GM23338 (cell line): ENCODE data around the gene TMCO1. TPM values are rescaled to one million over a fixed set of nuclear protein-coding genes. Genes with fewer than 3 reads are reported as not detected.

Experiments
- ATAC-seq: fragments of 200-7000 bp; cut with Tn5 transposase; 3 replicates; pipeline ENCODE4 v1.9.1; 2020
- DNase-seq: peaks from one replicate; pipeline ENCODE4 v3.0.0-alpha.2; 2015; ENCODE audit warnings: low spot score
- H2AFZ ChIP-seq: fragments of 200-600 bp; sonication (generic); 2 replicates; pipeline ENCODE4 v1.8.0; 2016; ENCODE audit warnings: antibody characterized with exemption, mild to moderate bottlenecking, moderate library complexity
- H3F3A ChIP-seq: fragments of 200-600 bp; sonication (generic); replicated peaks from 2 replicates; pipeline ENCODE4 v1.8.0; 2017; ENCODE audit warnings: antibody characterized with exemption, mixed run types, low read depth
- H3K27ac ChIP-seq: fragments of 200-600 bp; sonication (generic); 2 replicates; pipeline ENCODE4 v1.6.1; 2016; ENCODE audit warnings: low read depth
- H3K27me3 ChIP-seq: fragments of 200-600 bp; sonication (generic); 2 replicates; pipeline ENCODE4 v1.8.0; 2016; ENCODE audit warnings: mild to moderate bottlenecking, mixed run types, moderate library complexity; ENCODE audit not compliant: insufficient read depth
- H3K36me3 ChIP-seq: fragments of 200-600 bp; sonication (generic); 2 replicates; pipeline ENCODE4 v1.8.0; 2016; ENCODE audit warnings: mild to moderate bottlenecking; ENCODE audit not compliant: insufficient read depth
- H3K4me1 ChIP-seq: fragments of 200-600 bp; sonication (generic); 2 replicates; pipeline ENCODE4 v1.8.0; 2016; ENCODE audit warnings: mild to moderate bottlenecking, moderate library complexity; ENCODE audit not compliant: insufficient read depth
- H3K4me2 ChIP-seq: fragments of 200-600 bp; sonication (generic); 2 replicates; pipeline ENCODE4 v1.7.1; 2017; ENCODE audit warnings: mixed run types
- H3K4me3 ChIP-seq: fragments of 200-600 bp; sonication (generic); 2 replicates; pipeline ENCODE4 v1.6.1; 2016; ENCODE audit warnings: mixed run types
- H3K79me2 ChIP-seq: fragments of 200-600 bp; sonication (generic); replicated peaks from 2 replicates; pipeline ENCODE4 v1.8.0; 2017; ENCODE audit warnings: mild to moderate bottlenecking; ENCODE audit not compliant: insufficient read depth
- H3K9me2 ChIP-seq: fragments of 200-600 bp; sonication (generic); 2 replicates; pipeline ENCODE4 v1.8.0; 2017; ENCODE audit not compliant: insufficient read depth
- H4K20me1 ChIP-seq: fragments of 200-600 bp; sonication (generic); replicated peaks from 2 replicates; pipeline ENCODE4 v1.8.0; 2017; ENCODE audit warnings: mild to moderate bottlenecking; ENCODE audit not compliant: insufficient read depth
- H3K27ac Mint-ChIP-seq: 2 replicates; pipeline ENCODE4 v1.8.0; 2020; ENCODE audit warnings: inconsistent platforms, mild to moderate bottlenecking, moderate library complexity, mixed read lengths
- H3K27me3 Mint-ChIP-seq: 3 replicates; pipeline ENCODE4 v1.8.0; 2022; ENCODE audit warnings: low read depth, mild to moderate bottlenecking, moderate library complexity, mixed read lengths, inconsistent platforms; ENCODE audit not compliant: insufficient read depth, poor library complexity
- H3K36me3 Mint-ChIP-seq: 3 replicates; pipeline ENCODE4 v1.8.0; 2021; ENCODE audit warnings: low read depth, mild to moderate bottlenecking, inconsistent platforms, moderate library complexity, mixed read lengths
- H3K4me1 Mint-ChIP-seq: 3 replicates; pipeline ENCODE4 v1.8.0; 2020; ENCODE audit warnings: mild to moderate bottlenecking, inconsistent platforms, mixed read lengths
- H3K4me3 Mint-ChIP-seq: 3 replicates; pipeline ENCODE4 v1.8.0; 2021; ENCODE audit warnings: moderate library complexity, mild to moderate bottlenecking, inconsistent platforms, mixed read lengths
- H3K9me3 Mint-ChIP-seq: 3 replicates; pipeline ENCODE4 v1.8.0; 2020; ENCODE audit warnings: moderate library complexity, mild to moderate bottlenecking, inconsistent platforms, mixed read lengths
- CREB1 ChIP-seq: fragments of 250-450 bp; sonication (Bioruptor Pico); IDR thresholded peaks from 2 replicates; pipeline ENCODE4 v1.5.0; 2020; ENCODE audit warnings: low read depth, mild to moderate bottlenecking, moderate library complexity
- EZH2 ChIP-seq: fragments of 200-600 bp; sonication (generic); IDR thresholded peaks from one replicate; pipeline ENCODE4 v1.8.0; 2017; ENCODE audit warnings: antibody characterized with exemption, mild to moderate bottlenecking, low read depth; ENCODE audit not compliant: unreplicated experiment
- EZH2phosphoT487 ChIP-seq: fragments of 200-600 bp; sonication (generic); IDR thresholded peaks from one replicate; pipeline ENCODE4 v1.8.1; 2018; ENCODE audit warnings: antibody characterized with exemption; ENCODE audit not compliant: unreplicated experiment
- JUNB ChIP-seq: IDR thresholded peaks from one replicate; pipeline ENCODE4 v1.6.1; 2016; ENCODE audit warnings: antibody characterized with exemption; ENCODE audit not compliant: unreplicated experiment
- NANOG ChIP-seq: IDR thresholded peaks from 2 replicates; pipeline ENCODE4 v1.6.1; 2016; ENCODE audit warnings: antibody characterized with exemption, borderline replicate concordance
- POLR2AphosphoS5 ChIP-seq: IDR thresholded peaks from 2 replicates; pipeline ENCODE4 v1.6.1; 2016; ENCODE audit warnings: antibody characterized with exemption, low read depth
- STAT1 ChIP-seq: IDR thresholded peaks from one replicate; pipeline ENCODE4 v1.6.1; 2016; ENCODE audit warnings: antibody characterized with exemption; ENCODE audit not compliant: unreplicated experiment
- ZNF114 ChIP-seq: fragments of 250-450 bp; sonication (Bioruptor Pico); IDR thresholded peaks from 2 replicates; pipeline ENCODE4 v1.5.0; 2020; ENCODE audit warnings: mild to moderate bottlenecking, moderate library complexity
- ZNF331 ChIP-seq: fragments of 250-450 bp; sonication (Bioruptor Pico); IDR thresholded peaks from 2 replicates; pipeline ENCODE4 v1.5.0; 2020; ENCODE audit warnings: low read depth, mild to moderate bottlenecking, moderate library complexity
- polyA plus RNA-seq: library from polyadenylated mRNA; unstranded; fragments of >200 nt; fragmentation: Nextera tagmentation; extraction: Ambion mirVana; gene quantifications from 2 replicates; pipeline ENCODE4 v1.2.1, GENCODE V29; 2016
- total RNA-seq: library from RNA; depleted of rRNA; stranded (reverse); fragments of >200 nt; shearing (Covaris generic); gene quantifications from 2 replicates; pipeline ENCODE4 v1.2.3, GENCODE V29; 2014
- TF ChIP-seq, protein P1 (sequence below), 2 experiments: fragments of 200-600 bp in 1 of 2; sonication (generic) in 1 of 2; conservative IDR thresholded peaks; 2 replicates each; pipeline versions ENCODE4 v1.5.1 to v1.6.1; 2016 to 2017; ENCODE audit warnings: antibody characterized with exemption in 2 of 2, low read depth in 2 of 2, mild to moderate bottlenecking in 2 of 2, moderate library complexity in 1 of 2
- TF ChIP-seq, protein P2 (sequence below): fragments of 250-450 bp; sonication (Bioruptor Pico); IDR thresholded peaks from 2 replicates; pipeline ENCODE4 v1.5.0; 2020; ENCODE audit warnings: mild to moderate bottlenecking, moderate library complexity
- TF ChIP-seq, protein P3 (sequence below): IDR thresholded peaks from one replicate; pipeline ENCODE4 v1.6.1; 2018; ENCODE audit warnings: antibody characterized with exemption; ENCODE audit not compliant: unreplicated experiment
- TF ChIP-seq, protein P4 (sequence below): IDR thresholded peaks from 2 replicates; pipeline ENCODE4 v1.6.1; 2016; ENCODE audit warnings: antibody characterized with exemption

The TMCO1 gene
- total and polyA plus RNA-seq, 2 experiments from 2014 or later, result 38.3 to 116 TPM

DNA sequence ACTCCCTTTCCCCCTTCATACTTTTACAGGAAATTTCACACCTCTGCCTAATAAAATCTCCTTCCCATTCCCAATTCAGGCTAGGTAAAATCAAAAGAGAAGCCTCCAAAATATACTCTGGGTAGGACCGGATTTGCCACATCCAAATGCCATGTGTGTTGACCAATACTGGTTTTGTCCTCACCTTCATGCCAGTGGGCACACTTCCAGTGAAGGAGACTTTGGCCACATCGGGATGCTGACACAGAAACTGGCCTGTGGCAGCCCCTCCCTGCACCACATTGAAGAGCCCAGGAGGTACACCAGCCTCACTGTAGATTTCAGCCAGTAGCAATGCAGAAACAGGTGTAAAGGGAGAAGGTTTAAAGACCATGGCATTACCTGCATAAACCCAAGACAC is 88.4 kb downstream of the TMCO1 start:
- no peaks in the 10 kb centered on the region for H3K4me1 ChIP-seq
- peaks cover 21% of the 10 kb centered on the region for H3K36me3 ChIP-seq
- H3K9me2 ChIP-seq, result no peaks in the 10 kb centered on the region
- ATAC-seq (no peak), DNase-seq (no peak)
- Mint-ChIP-seq H3K36me3 (peaks cover 62% of the 10 kb centered on the region), H3K27me3 (no peaks in the 10 kb centered on the region), H3K9me3 (no peaks in the 10 kb centered on the region), H3K4me1 (no peaks in the 10 kb centered on the region), H3K27ac (no peak overlapping the region), H3K4me3 (no peak overlapping the region)
- peaks cover 3% of the 10 kb centered on the region for H4K20me1 ChIP-seq
- no peak overlapping the region for H3K27ac ChIP-seq
- H2AFZ ChIP-seq, result no peak overlapping the region
- H3K79me2 ChIP-seq, result peaks cover 20% of the 10 kb centered on the region
- H3K4me2 ChIP-seq, result no peak overlapping the region
- H3F3A ChIP-seq, result no peaks in the 10 kb centered on the region
- no peaks in the 10 kb centered on the region for H3K27me3 ChIP-seq
- TF ChIP-seq CREB1 (CRISPR knock-in tag) (no peak), JUNB (no peak), NANOG (no peak), EZH2phosphoT487 (no peak), STAT1 (no peak), ZNF114 (CRISPR knock-in tag) (no peak), POLR2AphosphoS5 (no peak), ZNF331 (CRISPR knock-in tag) (no peak), EZH2 (no peak)
- TF ChIP-seq, protein P1, sequence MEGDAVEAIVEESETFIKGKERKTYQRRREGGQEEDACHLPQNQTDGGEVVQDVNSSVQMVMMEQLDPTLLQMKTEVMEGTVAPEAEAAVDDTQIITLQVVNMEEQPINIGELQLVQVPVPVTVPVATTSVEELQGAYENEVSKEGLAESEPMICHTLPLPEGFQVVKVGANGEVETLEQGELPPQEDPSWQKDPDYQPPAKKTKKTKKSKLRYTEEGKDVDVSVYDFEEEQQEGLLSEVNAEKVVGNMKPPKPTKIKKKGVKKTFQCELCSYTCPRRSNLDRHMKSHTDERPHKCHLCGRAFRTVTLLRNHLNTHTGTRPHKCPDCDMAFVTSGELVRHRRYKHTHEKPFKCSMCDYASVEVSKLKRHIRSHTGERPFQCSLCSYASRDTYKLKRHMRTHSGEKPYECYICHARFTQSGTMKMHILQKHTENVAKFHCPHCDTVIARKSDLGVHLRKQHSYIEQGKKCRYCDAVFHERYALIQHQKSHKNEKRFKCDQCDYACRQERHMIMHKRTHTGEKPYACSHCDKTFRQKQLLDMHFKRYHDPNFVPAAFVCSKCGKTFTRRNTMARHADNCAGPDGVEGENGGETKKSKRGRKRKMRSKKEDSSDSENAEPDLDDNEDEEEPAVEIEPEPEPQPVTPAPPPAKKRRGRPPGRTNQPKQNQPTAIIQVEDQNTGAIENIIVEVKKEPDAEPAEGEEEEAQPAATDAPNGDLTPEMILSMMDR (conservative IDR thresholded peaks at IDR 0.05; ENCODE audit: low read depth in 2 of 2), result no peak
- TF ChIP-seq, protein P2, sequence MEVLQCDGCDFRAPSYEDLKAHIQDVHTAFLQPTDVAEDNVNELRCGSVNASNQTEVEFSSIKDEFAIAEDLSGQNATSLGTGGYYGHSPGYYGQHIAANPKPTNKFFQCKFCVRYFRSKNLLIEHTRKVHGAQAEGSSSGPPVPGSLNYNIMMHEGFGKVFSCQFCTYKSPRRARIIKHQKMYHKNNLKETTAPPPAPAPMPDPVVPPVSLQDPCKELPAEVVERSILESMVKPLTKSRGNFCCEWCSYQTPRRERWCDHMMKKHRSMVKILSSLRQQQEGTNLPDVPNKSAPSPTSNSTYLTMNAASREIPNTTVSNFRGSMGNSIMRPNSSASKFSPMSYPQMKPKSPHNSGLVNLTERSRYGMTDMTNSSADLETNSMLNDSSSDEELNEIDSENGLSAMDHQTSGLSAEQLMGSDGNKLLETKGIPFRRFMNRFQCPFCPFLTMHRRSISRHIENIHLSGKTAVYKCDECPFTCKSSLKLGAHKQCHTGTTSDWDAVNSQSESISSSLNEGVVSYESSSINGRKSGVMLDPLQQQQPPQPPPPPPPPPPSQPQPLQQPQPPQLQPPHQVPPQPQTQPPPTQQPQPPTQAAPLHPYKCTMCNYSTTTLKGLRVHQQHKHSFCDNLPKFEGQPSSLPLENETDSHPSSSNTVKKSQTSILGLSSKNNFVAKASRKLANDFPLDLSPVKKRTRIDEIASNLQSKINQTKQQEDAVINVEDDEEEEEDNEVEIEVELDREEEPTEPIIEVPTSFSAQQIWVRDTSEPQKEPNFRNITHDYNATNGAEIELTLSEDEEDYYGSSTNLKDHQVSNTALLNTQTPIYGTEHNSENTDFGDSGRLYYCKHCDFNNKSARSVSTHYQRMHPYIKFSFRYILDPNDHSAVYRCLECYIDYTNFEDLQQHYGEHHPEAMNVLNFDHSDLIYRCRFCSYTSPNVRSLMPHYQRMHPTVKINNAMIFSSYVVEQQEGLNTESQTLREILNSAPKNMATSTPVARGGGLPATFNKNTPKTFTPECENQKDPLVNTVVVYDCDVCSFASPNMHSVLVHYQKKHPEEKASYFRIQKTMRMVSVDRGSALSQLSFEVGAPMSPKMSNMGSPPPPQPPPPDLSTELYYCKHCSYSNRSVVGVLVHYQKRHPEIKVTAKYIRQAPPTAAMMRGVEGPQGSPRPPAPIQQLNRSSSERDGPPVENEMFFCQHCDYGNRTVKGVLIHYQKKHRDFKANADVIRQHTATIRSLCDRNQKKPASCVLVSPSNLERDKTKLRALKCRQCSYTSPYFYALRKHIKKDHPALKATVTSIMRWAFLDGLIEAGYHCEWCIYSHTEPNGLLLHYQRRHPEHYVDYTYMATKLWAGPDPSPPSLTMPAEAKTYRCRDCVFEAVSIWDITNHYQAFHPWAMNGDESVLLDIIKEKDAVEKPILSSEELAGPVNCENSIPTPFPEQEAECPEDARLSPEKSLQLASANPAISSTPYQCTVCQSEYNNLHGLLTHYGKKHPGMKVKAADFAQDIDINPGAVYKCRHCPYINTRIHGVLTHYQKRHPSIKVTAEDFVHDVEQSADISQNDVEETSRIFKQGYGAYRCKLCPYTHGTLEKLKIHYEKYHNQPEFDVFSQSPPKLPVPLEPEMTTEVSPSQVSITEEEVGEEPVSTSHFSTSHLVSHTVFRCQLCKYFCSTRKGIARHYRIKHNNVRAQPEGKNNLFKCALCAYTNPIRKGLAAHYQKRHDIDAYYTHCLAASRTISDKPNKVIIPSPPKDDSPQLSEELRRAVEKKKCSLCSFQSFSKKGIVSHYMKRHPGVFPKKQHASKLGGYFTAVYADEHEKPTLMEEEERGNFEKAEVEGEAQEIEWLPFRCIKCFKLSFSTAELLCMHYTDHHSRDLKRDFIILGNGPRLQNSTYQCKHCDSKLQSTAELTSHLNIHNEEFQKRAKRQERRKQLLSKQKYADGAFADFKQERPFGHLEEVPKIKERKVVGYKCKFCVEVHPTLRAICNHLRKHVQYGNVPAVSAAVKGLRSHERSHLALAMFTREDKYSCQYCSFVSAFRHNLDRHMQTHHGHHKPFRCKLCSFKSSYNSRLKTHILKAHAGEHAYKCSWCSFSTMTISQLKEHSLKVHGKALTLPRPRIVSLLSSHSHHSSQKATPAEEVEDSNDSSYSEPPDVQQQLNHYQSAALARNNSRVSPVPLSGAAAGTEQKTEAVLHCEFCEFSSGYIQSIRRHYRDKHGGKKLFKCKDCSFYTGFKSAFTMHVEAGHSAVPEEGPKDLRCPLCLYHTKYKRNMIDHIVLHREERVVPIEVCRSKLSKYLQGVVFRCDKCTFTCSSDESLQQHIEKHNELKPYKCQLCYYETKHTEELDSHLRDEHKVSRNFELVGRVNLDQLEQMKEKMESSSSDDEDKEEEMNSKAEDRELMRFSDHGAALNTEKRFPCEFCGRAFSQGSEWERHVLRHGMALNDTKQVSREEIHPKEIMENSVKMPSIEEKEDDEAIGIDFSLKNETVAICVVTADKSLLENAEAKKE (CRISPR knock-in tag), result no peak
- TF ChIP-seq, protein P3, sequence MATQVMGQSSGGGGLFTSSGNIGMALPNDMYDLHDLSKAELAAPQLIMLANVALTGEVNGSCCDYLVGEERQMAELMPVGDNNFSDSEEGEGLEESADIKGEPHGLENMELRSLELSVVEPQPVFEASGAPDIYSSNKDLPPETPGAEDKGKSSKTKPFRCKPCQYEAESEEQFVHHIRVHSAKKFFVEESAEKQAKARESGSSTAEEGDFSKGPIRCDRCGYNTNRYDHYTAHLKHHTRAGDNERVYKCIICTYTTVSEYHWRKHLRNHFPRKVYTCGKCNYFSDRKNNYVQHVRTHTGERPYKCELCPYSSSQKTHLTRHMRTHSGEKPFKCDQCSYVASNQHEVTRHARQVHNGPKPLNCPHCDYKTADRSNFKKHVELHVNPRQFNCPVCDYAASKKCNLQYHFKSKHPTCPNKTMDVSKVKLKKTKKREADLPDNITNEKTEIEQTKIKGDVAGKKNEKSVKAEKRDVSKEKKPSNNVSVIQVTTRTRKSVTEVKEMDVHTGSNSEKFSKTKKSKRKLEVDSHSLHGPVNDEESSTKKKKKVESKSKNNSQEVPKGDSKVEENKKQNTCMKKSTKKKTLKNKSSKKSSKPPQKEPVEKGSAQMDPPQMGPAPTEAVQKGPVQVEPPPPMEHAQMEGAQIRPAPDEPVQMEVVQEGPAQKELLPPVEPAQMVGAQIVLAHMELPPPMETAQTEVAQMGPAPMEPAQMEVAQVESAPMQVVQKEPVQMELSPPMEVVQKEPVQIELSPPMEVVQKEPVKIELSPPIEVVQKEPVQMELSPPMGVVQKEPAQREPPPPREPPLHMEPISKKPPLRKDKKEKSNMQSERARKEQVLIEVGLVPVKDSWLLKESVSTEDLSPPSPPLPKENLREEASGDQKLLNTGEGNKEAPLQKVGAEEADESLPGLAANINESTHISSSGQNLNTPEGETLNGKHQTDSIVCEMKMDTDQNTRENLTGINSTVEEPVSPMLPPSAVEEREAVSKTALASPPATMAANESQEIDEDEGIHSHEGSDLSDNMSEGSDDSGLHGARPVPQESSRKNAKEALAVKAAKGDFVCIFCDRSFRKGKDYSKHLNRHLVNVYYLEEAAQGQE, result no peak
- TF ChIP-seq, protein P4, sequence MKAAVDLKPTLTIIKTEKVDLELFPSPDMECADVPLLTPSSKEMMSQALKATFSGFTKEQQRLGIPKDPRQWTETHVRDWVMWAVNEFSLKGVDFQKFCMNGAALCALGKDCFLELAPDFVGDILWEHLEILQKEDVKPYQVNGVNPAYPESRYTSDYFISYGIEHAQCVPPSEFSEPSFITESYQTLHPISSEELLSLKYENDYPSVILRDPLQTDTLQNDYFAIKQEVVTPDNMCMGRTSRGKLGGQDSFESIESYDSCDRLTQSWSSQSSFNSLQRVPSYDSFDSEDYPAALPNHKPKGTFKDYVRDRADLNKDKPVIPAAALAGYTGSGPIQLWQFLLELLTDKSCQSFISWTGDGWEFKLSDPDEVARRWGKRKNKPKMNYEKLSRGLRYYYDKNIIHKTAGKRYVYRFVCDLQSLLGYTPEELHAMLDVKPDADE, result no peak
- H3K4me3 ChIP-seq, result no peak overlapping the region
